DMS53 treated with DMSO at 0.1 percent for 48 hours (cell line): Measurements from ENCODE around the gene ATAD3B.
"Not testable (repeated sequence)": the region's sequence is repeated elsewhere in the genome, so short reads cannot be mapped to it uniquely, and the experiment has no call there.

Experiments used
- DNase-seq: peaks from one replicate; lab custom pipeline; 2025; ENCODE audit not compliant: unreplicated experiment; lab: John Stamatoyannopoulos, UW

ATAD3B gene

DNA sequence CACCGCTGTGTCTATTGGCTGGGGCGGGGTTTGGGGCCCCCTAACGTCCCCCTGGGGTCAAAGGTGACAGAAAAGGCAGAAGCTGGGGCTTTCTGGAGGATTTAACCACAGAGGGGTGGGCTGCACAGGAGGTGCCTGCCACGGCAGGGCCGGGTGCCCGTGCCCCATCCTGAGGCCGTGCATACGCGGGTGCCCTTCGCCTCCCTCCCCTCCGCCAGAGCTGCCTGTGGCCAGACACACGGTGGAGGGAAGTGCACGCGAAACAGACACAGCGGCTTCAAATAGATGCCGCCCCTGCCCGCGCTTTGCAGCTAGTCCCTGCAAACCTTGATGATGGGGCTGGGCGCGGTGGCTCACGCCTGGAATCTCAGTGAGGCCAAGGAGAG, 37.9 kb downstream of the ATAD3B start:
- DNase-seq = not testable (repeated sequence)

DNA sequence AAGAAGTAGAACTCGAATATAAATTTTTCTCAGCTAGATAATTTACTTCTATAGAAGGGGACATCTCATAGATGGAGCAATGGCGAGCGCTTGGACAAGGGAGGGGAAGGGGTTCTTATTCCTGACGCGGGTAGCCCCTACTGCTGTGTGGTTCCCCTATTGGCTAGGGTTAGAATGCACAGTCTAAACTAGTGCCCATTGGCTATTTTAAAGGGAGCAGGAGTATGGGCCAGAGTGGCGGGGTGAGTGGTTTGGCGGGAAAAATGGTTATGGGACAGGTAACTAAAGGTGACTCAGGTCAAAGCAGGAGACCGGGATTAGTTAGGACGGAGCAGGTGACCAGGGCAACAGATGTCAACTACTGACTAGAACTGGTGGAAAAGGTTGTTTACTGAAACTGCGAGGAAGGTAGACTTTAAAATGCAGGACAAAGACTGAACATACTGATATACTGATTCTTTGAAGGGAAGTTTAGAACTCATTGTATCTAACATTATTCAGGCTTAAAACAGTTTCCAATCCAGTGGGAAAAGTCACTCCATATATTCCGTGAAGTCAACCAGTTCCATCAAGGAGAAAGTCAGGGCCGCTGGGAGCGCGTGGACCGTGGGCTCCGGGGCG, 39.5 kb downstream of the ATAD3B start:
- DNase-seq = peak; percentile 88

DNA sequence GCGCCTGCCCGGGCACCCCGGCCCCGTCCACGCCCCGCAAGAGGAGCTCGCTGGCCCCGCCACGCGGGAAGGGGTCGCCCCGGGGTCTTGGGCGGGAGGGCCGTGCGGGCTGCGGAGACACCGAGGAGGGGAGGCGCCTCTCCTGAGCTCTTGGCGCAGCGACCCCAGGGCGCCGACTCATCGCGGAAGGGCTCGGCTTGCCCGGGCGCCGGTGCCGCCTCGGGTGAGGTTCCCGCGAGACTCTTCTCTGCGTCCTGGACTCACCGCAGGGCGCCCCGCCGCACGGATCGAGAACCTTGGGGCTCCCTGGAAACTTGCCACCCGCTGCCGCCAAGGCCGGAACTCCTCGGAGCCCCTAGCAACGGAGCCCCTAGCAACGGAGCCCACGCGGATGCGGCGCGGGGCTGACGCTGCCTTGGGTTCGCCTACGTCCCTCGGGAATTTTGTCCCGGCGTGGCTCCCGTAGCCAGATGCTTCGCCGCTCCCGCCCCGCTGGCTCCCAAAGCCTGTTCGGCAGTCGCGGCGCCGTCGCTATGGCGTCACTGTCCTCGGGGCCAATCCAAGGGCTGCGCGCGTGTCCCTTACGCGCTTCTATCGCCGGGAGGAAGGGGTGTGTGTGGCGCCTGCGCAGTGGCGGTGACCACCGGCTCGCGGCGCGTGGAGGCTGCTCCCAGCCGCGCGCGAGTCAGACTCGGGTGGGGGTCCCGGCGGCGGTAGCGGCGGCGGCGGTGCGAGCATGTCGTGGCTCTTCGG, 40.1 kb downstream of the ATAD3B start, which contains the start of gene ATAD3A:
ATAD3A (plus strand) TSS at position 630 of the 753 bp plus-strand sequence; CDS start at position 737, 107 bp downstream.
- DNase-seq = peak; percentile 94

DNA sequence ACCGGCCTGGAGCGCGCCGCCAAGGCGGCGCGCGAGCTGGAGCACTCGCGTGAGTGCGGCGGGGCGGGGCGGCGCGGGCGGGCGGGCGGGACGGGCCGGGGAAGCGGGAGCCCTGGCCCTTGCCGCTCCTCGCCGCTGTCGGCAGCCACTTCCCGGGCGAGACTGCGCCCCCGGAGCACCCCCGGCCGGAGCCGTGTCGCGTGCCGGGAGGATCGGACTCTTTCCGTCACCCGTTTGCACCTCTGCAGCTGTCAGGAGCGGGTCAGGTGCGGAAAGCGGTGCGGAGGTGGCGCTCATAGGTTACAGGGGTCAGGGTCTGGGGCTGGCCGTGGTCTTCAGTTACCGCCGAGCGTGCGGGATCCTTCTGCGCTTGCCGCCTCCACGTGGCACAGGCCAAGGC, 40.9 kb downstream of the ATAD3B start:
- DNase-seq = not testable (repeated sequence)

DNA sequence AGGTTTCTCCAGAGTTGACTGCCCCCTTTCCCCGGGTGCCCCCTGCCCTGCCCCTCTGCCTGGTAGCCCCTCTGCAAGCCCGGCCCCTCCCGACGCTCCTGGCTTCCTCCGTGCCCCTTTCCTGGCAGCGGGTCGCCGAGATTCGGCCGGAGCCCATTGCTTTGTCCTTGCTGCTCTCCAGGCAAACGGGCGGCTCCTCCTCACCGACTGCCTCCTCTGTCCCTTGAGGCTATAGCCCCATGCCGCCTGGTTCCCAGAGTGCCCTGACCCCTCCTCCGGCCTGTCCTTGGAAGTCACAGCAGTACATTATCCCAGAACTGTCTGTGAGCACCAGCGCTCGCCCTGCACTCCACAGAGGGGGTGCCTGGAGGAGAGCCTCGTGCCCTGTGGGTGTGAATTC, 42.1 kb downstream of the ATAD3B start:
- not testable (repeated sequence) for DNase-seq

DNA sequence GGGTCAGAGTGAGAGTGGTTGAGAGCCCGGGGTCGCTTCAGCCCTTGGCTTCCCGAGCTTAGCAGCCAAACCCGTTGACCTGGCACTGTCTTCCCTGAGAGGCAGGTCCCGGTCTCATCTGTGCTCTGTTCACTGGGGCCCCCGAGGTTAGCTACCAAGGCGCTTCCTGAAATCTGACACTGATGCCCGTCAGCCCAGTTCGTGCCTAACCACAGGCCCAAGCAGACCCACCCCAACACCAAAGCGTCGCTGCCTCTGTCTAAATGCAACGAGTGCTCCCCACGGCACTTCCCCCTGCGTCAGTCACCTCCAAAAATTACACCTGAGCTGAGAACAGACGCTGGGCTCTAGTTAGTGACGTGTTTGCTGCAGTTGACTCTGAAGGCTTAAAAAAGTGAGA, 42.8 kb downstream of the ATAD3B start:
- DNase-seq = not testable (repeated sequence)

DNA sequence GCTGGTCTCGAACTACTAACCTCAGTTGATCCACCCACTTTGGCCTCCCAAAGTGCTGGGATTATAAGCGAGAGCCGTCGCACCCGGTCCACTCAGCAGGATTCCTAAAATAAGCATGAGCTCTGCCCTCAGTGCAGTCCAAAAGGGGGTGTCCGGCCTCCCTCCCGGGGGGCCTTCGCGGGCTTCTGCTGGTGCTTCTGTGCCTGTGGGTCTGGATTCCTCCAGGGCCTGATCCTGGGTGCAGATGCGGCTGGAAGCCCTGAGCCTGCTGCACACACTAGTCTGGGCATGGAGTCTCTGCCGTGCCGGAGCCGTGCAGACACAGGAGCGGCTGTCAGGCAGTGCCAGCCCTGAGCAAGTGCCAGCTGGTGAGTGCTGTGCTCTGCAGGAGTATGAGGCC, 45.4 kb downstream of the ATAD3B start:
- DNase-seq = not testable (repeated sequence)

DNA sequence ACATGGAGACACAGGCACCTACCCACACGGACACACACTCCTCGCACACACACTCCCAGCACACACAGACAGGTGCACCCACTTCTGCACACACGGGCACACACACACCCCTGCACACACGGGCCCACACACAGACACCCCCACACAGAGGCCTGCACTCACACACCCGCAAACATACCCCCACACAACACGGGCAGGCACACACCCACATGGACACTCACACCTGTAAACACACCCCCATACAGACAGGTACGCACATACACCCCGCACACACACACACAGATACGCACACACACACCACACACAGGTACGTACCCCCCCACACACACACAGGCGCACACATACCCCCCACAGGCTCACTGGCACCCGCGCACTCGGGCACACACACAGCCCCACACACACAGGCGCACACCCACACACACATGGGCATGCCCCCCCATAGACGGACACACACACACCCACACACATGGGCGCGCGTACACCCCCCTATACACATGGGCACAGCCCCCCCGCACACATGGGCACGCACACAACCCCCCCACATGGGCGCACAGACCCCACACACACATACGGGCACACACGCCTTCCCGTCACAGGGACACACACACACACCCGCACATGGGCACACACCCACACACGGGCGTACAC, 46.5 kb downstream of the ATAD3B start:
- no peak for DNase-seq

DNA sequence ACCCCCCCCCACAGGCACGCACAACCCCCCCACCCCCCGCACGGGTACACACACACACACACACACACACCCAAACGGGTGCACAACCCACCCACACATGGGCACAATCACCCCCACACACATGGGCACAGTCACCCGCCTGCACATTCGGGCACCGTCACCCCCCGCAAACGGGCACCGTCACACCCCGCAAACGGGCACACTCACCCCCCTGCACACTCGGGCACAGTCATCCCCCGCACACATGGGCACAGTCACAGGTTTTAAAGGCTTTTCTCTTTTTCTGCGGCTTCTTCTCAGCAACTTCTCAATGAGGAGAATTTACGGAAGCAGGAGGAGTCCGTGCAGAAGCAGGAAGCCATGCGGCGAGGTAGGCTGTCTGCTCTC, 47.0 kb downstream of the ATAD3B start:
- not testable (repeated sequence) for DNase-seq

DNA sequence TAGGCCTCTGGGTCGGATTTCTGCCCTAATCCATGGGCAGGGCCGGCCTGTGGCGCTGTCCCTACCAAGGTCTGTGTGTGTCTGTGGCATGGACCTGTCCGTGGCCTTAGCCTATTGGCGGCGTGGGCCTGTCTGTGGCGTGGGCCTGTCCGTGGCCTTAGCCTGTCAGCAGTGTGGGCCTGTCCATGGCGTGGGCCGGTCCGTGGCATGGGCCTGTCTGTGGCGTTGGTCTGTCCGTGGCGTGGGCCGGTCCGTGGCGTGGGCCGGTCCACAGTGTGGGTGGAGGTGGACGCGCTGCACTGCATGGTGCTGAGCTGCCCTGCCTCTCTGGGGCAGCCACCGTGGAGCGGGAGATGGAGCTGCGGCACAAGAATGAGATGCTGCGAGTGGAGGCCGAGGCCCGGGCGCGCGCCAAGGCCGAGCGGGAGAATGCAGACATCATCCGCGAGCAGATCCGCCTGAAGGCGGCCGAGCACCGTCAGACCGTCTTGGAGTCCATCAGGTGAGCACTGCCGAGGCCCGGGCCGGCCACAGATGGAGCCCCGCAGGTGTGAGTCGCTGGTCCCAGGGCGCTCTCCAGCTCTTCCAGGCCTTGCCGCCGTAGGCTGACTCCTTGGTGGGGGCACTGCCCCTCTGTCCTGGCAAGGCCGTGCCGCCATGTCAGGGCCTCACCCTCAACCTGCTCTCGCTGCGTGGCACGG, 48.4 kb downstream of the ATAD3B start:
- not testable (repeated sequence) for DNase-seq

DNA sequence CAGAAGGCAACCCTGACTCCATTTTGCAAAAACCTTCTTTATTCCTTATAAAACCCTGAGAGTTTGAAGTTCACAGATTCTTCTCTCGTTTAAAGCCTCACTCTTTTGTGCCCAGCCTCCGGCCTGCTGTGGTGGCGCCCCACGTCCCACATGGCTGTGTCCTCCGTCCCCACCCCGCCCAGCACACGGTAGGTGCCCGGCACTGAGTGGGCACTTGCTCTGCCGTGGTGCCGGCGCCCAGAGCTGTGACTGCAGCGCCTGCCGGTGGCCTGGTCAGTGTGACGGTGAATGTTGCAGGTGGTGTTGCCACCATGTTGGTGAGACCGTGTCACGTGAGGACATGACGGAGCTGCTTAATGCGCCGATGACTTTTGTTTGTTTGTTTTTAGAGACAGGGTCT, 49.8 kb downstream of the ATAD3B start:
- no peak for DNase-seq

DNA sequence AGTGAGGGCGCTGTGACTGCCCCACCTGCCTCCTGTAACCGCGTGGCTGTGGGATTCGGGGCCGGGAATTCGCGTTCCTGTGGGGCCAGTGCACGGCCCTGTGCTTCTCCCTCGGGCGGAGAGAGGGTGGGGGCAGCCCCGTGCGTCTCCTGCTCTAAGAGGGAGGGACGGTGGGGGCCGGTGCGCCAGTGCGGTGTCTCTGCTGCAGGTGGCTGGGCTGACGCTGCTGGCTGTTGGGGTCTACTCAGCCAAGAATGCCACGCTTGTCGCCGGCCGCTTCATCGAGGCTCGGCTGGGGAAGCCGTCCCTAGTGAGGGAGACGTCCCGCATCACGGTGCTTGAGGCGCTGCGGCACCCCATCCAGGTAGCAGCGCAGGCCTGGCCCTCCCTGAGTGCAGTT, 51.0 kb downstream of the ATAD3B start:
- not testable (repeated sequence) for DNase-seq

DNA sequence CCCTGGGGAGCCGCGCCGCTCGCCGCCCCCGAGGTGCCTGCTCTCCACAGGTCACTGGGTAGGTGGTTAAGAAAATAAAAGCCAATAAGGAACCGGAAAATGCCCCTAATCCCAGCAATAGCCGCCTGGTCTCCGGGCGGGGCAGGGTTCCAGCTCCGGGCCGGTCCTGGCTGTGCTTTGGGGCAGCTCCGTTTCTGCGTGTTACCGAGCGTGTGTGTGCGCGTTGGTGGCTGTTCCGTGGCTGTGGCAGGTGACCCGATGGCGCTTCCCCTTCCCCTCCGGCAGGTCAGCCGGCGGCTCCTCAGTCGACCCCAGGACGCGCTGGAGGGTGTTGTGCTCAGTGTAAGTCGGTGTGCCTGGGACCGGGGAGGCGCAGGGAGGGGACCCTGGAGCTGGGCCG, 51.7 kb downstream of the ATAD3B start:
- not testable (repeated sequence) for DNase-seq

DNA sequence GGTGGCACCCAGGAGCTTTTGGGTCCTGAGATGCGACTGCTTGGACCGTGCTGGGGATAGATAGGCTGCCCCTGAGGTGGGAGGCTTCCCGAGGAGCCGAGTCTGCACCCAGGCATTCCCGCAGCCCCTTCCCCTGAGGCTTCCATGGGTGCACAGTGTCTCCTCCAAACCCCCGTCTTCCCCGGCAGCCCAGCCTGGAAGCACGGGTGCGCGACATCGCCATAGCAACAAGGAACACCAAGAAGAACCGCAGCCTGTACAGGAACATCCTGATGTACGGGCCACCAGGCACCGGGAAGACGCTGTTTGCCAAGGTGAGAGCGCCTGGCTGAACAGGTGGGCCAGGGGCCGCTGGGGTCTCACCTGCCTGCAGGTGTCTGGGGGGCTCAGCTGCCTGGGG, 52.1 kb downstream of the ATAD3B start:
- DNase-seq = not testable (repeated sequence)

DNA sequence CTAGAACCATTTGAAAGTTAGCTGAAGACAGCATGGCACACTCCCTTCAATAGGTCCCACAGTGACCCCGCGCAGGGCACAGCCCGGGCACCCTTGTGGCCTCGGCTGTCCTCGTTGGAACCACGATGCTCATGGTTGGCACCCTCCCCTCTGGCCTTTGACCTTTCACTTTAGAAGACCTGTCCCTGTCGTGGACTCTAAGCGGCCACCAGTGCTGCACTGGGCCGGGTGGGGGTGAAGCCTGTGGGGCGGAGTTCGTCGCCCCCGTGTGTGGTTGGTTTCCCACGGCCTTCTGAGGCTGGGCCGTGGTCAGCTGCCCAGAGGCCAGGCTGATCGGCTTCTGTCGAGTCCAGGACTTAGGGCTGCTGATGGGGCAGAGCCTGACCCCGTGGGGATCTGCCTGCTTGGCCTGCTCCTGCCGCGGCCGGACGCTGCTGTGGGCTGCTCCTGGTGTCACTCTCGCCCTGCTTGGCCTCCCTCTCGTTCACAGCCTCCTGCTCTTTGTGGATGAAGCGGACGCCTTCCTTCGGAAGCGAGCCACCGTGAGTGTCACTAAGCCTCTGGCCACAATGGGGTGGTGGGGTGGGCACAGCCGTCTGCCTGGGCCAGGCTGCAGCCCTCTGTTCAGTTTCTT, 53.3 kb downstream of the ATAD3B start:
- DNase-seq = not testable (repeated sequence)

DNA sequence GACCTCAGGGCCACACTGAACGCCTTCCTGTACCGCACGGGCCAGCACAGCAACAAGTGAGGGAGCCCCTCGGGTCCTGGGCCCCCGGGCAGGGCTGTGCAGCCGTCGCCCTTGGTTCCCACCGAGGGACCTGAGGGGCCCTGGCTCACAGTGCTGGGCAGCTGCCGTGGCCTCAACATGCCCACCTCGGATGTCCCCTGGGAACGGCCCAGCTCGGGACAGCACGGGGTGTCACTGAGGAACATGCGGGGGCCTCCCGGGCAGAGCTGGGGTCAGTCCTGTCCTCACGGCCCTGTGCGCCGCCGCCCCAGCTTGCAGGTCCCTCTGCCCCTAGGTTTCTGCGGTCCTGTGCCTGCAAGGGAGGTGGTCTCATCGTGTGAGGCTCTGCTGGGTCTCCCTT, 54.9 kb downstream of the ATAD3B start:
- DNase-seq = not testable (repeated sequence)

DNA sequence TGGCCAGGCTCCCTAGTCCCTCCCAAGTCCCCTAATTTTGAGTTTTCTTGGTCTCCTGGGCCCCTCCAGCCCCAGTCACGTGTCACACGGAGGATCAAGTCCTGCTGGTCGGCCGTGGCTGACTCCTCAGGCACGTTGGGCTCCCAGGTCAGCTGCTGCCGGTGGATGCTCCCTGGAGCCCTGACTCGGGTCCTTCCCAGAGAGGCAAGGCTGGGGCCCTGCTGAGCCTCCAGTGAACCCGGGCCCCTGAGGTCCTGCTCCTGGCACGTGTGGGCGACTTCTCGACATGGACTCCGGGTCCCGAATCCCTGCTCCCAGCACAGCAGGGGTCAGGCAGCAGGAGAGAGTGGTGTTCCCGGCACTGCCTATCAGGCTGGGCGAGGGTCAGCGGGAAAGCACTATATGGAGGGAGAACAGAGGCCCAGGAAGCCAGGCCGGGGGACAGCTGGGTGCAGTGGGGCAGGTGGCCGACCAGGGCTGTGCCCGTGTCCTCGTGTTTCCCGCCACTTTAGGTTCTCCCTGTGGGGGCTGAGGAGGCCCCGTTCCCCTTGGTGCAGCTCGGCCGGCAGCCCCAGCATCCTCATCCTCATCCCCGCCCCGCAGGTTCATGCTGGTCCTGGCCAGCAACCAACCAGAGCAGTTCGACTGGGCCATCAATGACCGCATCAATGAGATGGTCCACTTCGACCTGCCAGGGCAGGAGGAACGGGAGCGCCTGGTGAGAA, 55.7 kb downstream of the ATAD3B start:
- no peak for DNase-seq

DNA sequence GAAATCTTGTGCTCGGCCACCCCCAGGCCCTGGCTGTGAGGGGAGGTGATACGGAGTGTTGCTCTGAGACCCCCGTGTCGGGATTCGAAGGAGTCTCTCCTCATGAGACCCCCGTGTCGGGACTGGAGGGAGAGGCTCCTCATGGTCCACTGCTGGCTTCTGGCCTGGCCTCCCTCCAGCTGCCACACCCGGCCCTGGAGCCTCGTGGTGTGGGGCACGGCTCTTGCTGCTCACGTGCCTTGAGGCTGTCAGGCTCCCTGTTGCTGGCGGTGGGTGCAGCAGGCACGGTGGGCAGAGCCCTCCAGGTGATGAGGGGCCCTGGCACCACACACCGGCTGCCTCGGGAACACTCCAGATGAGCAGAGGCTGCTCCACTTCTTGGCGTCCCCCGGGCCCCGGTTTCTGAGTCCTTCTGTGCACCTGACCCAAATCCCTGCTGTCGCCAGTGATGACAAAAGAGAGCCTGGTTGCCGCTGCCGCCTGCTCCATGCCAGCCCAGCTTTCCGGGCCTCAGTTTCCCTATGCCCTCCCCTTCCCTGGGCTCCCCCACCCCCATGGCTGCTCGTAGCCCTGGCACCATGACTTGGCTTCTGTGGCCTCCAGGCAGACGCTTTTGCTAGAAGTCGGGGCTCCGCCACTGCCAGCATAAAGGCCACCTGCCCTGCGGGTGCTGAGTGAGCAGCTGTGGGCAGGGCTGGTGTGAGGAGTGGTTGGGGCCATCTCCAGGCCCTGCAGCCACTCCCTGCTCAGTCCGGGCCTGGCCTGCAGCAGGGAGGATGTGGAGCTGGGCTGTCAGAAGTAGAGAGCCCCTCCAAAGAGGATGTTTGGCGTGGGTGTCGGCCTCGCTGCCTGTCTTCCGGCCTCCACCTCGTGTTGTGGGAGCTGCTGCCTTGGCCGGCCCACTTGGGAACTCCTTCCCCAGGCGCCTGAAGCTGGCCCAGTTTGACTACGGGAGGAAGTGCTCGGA, 57.0 kb downstream of the ATAD3B start:
- DNase-seq = no peak

DNA sequence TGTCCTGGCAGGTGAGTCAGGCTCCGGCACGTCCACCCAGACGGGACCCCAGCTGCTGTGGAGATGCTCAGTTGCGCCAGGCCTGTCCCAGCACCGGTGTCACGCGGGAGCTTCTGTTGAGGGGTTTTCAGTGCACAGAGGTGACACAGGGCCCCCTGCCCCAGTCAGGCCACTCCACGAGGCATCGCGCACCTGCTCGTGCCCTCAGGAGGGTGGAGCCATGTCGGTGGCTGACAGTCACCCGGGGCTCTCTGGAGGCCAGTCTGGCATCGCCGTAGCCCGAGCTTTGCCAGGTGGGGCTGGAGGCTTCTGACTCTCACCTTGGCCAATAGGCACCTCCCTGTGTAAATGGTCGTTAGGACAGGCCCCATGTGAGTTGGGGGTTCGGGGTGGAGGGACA, 57.8 kb downstream of the ATAD3B start:
- DNase-seq = no peak
